Stomach smooth muscle (tissue), 2 donors: ENCODE data around the gene BRIP1.
"Not testable (repeated sequence)": the region's sequence is repeated elsewhere in the genome, so short reads cannot be mapped to it uniquely, and the experiment has no call there.

Experiments used
- H3K27ac ChIP-seq: one replicate; pipeline ENCODE4 v1.7.0; 2013; ENCODE audit warnings: mild to moderate bottlenecking, low read length, inconsistent platforms
- H3K27me3 ChIP-seq, 2 donors: one replicate each; pipeline ENCODE4 v1.7.0; 2013; ENCODE audit warnings: low read length in 2 of 2; ENCODE audit not compliant: insufficient read depth in 2 of 2, control insufficient read depth in 1 of 2
- H3K36me3 ChIP-seq, 2 donors: one replicate each; pipeline ENCODE4 v1.7.0; 2013; ENCODE audit warnings: low read length in 2 of 2; ENCODE audit not compliant: control insufficient read depth in 2 of 2, insufficient read depth in 2 of 2
- H3K4me1 ChIP-seq: one replicate; pipeline ENCODE4 v1.7.0; 2013; ENCODE audit warnings: low read length; ENCODE audit not compliant: control insufficient read depth, insufficient read depth
- H3K4me3 ChIP-seq, 2 donors: one replicate each; pipeline ENCODE4 v1.7.0; 2013; ENCODE audit warnings: low read length in 2 of 2
- H3K9ac ChIP-seq, 2 donors: one replicate each; pipeline ENCODE4 v1.7.0; 2013; ENCODE audit warnings: low read length in 2 of 2, mild to moderate bottlenecking in 1 of 2
- H3K9me3 ChIP-seq, 2 donors: one replicate each; pipeline ENCODE4 v1.7.0; 2013; ENCODE audit warnings: low read length in 2 of 2; ENCODE audit not compliant: control insufficient read depth in 2 of 2
- donor health status: healthy.
- donor health status: Pancreatic carcinoma.

BRIP1 gene

DNA sequence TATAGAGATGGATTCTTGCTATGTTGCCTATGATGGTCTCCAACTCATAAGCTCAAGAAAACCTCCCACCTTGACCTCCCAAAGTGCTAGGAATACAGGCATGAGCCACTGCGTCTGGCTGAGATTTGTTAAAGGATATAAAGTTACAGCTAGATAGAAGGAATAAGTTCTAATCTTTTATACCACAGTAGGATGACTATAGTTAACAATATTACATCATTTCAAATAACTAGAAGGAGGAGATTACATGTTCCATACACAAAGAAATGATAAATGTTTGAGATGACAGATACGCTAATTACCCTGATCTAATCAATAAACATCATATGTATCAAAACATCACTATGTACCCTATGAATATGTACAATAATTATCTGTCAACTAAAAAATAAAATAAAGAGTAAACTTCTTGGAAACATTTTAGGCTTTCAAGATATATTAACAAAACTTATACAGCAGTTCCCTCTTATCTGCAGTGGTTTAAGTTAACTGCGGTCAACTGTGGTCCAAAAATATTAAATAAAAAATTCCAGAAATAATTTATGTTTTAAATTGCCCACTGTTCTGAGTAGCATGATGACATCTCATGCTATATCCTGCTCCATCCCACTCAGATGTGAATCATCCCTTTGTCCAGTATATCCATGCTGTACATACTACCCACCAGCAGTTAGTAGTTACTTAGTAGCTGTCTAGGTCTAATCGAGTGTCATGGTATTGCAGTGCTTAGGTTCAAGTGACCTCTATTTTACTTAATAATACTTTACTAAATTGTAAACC lies 143.1 kb downstream of the BRIP1 start:
- Histone ChIP-seq H3K27me3 (no peaks in the 10 kb centered on the region), H3K4me3 (no peak overlapping the region), H3K27ac (no peak overlapping the region)

DNA sequence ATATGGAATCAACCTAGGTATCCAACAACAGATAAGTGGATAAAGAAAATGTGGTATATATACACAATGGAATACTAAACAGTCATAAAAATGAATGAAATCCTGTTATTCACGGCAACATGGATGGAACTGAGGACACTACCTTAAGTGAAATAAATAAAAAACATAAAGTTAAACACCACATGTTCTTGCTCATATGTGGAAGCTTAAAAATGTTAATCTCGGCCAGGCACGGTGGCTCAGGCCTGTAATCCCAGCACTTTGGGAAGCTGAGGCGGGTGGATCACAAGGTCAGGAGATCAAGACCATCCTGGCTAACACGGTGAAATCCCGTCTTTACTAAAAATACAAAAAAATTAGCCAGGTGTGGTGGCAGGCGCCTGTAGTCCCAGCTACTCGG lies 144.1 kb downstream of the BRIP1 start:
- H3K36me3 ChIP-seq, H3K27ac ChIP-seq, H3K9ac ChIP-seq, H3K4me1 ChIP-seq, H3K4me3 ChIP-seq, H3K9me3 ChIP-seq, H3K27me3 ChIP-seq: not testable (repeated sequence)

More for the DNA sequence above, 143.1 kb downstream of the BRIP1 start:
- Histone ChIP-seq H3K9ac (no peak overlapping the region), H3K9me3 (peaks cover 0 to 6% of the 10 kb centered on the region in 2 donors), H3K4me1 (no peaks in the 10 kb centered on the region), H3K36me3 (no peaks in the 10 kb centered on the region)

- Histone ChIP-seq H3K27me3 (no peaks in the 10 kb centered on the region), H3K4me3 (no peak overlapping the region), H3K27ac (no peak overlapping the region), H3K9ac (no peak overlapping the region), H3K9me3 (peaks cover 0 to 6% of the 10 kb centered on the region in 2 donors), H3K36me3 (no peaks in the 10 kb centered on the region), H3K4me1 (no peaks in the 10 kb centered on the region)
These were observed 145.3 kb downstream of the BRIP1 start for GRCh38 chr17:61718022-61718421.

DNA sequence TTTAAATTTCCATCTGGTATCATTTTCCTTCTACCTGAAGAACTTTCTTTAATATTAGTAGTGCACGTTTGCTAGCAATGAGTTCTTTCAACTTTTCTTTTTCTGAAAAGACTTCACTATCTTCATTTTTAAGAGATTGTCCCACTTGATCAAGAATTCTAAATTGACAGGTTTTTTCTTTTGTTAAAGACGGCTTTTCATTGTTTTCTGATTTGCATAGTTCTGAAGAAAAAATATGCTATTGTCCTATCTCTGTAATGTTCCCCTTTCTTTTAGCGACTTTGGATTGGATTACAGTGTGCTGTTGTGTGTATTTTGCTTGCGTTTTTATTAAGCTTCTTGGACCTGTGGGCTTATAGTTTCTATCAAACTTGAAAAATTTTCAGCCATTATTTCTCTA lies 146.0 kb downstream of the BRIP1 start:
- peaks cover 0 to 6% of the 10 kb centered on the region in 2 donors for H3K9me3 ChIP-seq
- no peak overlapping the region for H3K27ac ChIP-seq
- H3K4me1 ChIP-seq = no peaks in the 10 kb centered on the region
- H3K36me3 ChIP-seq = no peaks in the 10 kb centered on the region
- no peak overlapping the region for H3K4me3 ChIP-seq
- no peak overlapping the region for H3K9ac ChIP-seq
- H3K27me3 ChIP-seq = no peaks in the 10 kb centered on the region

- H3K4me1 ChIP-seq = no peaks in the 10 kb centered on the region
- peaks cover 0 to 6% of the 10 kb centered on the region in 2 donors for H3K9me3 ChIP-seq
- no peak overlapping the region for H3K4me3 ChIP-seq
- H3K9ac ChIP-seq = no peak overlapping the region
- no peaks in the 10 kb centered on the region for H3K36me3 ChIP-seq
- no peak overlapping the region for H3K27ac ChIP-seq
- H3K27me3 ChIP-seq = no peaks in the 10 kb centered on the region
These were observed 147.0 kb downstream of the BRIP1 start for GRCh38 chr17:61716225-61716829.

DNA sequence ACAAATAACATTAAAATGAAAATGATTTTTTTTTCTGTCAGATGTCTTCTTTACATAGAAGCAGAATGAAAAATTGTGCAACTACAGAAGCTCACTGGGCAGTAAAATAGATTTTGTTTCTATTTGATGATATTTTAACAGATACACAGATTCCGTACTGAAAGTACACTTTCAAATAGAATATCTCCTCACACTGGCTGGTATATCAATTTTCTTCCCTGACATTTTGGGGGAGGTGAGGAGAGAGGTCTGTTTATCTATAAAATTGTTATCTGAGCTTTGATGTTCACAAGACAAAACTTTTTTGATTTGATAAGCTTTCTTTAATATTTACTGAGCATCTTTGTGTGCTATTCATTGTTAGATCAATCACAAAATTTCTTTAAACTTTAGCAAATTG lies 148.0 kb downstream of the BRIP1 start:
- Histone ChIP-seq H3K27me3 (no peaks in the 10 kb centered on the region), H3K4me1 (no peaks in the 10 kb centered on the region), H3K27ac (no peak overlapping the region), H3K9ac (no peak overlapping the region), H3K9me3 (peaks cover 0 to 4% of the 10 kb centered on the region in 2 donors), H3K4me3 (no peak overlapping the region), H3K36me3 (no peaks in the 10 kb centered on the region)

- no peak overlapping the region for H3K4me3 ChIP-seq
- H3K9ac ChIP-seq = no peak overlapping the region
- H3K4me1 ChIP-seq = no peaks in the 10 kb centered on the region
- H3K9me3 ChIP-seq = peaks cover 0 to 4% of the 10 kb centered on the region in 2 donors
- no peaks in the 10 kb centered on the region for H3K27me3 ChIP-seq
- H3K27ac ChIP-seq = no peak overlapping the region
- H3K36me3 ChIP-seq = no peaks in the 10 kb centered on the region
These were observed 149.0 kb downstream of the BRIP1 start for GRCh38 chr17:61714300-61714699.

DNA sequence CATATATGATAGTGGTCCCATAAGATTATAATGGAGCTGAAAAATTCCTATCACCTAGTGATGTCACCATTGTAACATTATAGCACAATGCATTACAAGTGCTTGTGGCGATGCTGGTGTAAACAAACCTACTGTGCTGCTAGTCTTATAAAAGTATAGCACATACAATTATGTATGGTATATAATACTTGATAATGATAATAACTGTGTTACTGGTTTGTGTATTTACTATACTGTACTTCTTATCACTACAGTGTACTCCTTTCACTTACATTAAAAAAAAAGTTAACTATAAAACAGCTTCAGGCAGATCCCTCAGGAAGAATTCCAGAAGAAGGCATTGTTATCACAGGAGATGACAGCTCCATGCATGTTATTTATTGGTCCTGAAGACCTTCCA lies 150.3 kb downstream of the BRIP1 start:
- Histone ChIP-seq H3K9ac (no peak overlapping the region), H3K9me3 (peaks cover 0 to 2% of the 10 kb centered on the region in 2 donors), H3K27ac (no peak overlapping the region), H3K4me3 (no peak overlapping the region), H3K4me1 (no peaks in the 10 kb centered on the region), H3K36me3 (no peaks in the 10 kb centered on the region), H3K27me3 (no peaks in the 10 kb centered on the region)

- Histone ChIP-seq H3K36me3 (no peaks in the 10 kb centered on the region), H3K4me3 (no peak overlapping the region), H3K27me3 (no peaks in the 10 kb centered on the region), H3K9ac (no peak overlapping the region), H3K4me1 (no peaks in the 10 kb centered on the region), H3K27ac (no peak overlapping the region), H3K9me3 (no peaks in the 10 kb centered on the region)
These were observed 152.8 kb downstream of the BRIP1 start for GRCh38 chr17:61710546-61710945.

GRCh38 chr17:61709567-61709966 lies 153.8 kb downstream of the BRIP1 start:
- Histone ChIP-seq H3K4me1 (no peaks in the 10 kb centered on the region), H3K4me3 (no peak overlapping the region), H3K9ac (no peak overlapping the region), H3K27me3 (no peaks in the 10 kb centered on the region), H3K27ac (no peak overlapping the region), H3K36me3 (no peaks in the 10 kb centered on the region), H3K9me3 (no peaks in the 10 kb centered on the region)

GRCh38 chr17:61704935-61705449 lies 158.3 kb downstream of the BRIP1 start:
- Histone ChIP-seq H3K27me3 (no peaks in the 10 kb centered on the region), H3K4me3 (no peak overlapping the region), H3K9ac (no peak overlapping the region), H3K4me1 (no peaks in the 10 kb centered on the region), H3K36me3 (no peaks in the 10 kb centered on the region), H3K9me3 (peaks cover 5 to 8% of the 10 kb centered on the region in 2 donors), H3K27ac (no peak overlapping the region)
